NCI-H1105 (cell line): ENCODE data around the gene SFMBT1.

Experiments used
- DNase-seq: peaks from one replicate; lab custom pipeline; 2025; lab: John Stamatoyannopoulos, UW

The SFMBT1 gene

DNA sequence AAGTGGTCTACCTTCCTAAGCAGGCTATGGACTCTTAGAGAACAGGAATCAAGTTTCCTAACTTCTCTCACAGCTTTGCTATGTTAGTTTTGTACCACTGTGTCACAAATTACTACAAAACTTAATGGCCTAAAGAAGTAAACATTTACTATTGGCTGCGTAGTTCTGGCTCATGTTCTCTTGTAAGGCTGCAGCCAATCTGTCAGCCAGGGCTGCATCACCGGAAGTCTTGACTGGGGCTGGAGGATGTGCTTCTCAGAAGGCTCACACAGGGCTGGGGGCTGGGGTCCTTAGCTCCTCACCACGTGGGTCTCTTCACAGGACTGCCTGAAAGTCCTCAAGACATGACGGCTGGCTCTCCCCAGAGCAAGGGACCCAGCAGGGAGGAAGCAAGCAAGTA, 164.0 kb downstream of the SFMBT1 start:
- no peak for DNase-seq

DNA sequence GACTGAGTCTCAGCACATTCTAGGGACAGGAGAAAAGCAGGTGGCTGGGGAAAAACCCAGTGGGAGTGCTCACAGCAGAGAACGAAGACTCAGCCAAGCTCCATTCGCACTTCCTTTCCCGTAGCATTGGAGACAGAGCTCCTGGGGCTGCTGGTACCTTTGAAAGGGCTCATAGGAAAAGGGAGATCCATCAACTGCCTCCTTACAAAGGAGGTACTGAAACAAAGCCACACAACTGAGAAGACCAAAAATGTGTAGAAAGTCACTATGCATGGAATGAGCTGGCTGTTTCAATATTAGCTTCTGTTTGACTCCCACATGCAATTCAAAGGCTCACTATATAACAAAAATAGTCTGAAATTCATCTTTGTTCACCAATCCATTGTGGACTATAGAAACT, 165.4 kb downstream of the SFMBT1 start:
- DNase-seq = no peak

DNA sequence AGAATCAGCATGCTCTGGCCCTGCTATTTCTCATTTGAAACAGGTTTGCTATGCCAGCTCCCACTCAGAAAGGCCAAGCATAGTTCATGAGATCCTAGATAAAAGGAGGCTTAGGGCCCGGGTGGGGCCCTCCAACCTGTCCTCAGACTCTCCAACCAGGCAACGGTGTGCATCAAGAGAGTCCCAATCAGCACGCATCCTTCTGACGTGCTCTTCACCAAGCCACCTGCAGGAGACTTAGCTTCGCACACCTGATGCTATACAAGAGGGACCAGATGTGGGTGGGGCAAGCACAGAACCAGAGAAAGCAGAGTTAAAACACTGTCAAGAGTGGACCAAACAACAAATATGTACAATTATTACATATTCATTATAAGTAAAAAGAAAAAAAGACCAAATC, 165.8 kb downstream of the SFMBT1 start:
- DNase-seq = no peak

DNA sequence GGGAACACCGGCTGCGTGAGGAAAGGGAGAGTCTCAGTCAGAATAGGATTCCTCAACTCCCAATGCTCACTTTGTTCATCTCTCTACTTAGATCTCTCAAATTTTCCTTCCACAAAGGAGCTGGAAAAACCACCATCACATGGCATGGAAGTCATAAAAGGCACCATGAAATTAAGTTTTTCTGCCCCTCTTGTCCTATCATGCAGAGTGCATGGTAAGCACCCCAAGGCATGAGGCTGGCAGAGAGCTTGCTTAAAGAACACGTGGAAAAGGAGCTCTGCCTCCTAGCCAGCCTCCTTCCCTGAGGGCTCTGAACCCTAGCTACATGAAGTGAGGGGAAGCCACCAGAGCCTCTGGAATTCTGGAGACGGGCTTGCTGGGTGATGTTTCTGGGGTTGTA, 166.3 kb downstream of the SFMBT1 start:
- no peak for DNase-seq

DNA sequence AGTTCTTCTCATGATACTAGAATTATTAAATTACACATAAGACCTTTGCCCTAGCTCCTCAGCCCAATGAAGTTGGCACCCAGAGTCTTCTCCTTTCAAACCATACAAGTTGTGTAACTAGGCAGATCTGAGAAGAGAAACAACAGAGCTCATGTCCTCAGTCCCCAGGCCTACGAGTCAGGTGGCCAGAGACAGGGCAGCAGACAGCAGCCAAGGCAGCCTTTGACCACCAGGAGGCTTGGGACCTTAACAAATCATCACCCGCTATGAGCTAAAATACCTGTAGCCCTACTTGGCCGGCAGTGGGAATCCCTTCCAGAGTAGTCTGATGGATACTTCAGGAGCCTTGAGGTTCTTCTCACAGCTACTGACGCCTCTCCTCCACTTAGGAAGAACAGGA, 166.8 kb downstream of the SFMBT1 start:
- DNase-seq = no peak

DNA sequence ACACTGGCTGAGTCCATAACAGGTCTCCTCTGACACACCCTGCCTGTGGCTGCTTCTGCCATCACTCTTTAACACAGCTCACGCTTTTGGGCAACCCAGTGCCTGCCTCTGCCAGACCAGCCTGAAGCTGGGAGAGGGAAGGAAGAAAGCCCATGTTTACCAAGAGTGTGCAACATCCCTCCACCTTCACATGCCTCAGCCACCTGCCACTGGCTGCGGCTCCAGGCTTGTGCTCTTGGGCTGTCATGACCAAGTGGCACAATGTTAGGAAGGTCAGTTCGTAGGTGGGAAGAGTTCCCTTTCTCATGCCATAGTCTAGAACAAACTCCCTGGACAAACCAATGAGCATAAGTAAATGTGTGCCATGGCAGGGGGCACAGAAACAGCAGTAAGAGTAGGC, 168.8 kb downstream of the SFMBT1 start:
- DNase-seq = no peak

DNA sequence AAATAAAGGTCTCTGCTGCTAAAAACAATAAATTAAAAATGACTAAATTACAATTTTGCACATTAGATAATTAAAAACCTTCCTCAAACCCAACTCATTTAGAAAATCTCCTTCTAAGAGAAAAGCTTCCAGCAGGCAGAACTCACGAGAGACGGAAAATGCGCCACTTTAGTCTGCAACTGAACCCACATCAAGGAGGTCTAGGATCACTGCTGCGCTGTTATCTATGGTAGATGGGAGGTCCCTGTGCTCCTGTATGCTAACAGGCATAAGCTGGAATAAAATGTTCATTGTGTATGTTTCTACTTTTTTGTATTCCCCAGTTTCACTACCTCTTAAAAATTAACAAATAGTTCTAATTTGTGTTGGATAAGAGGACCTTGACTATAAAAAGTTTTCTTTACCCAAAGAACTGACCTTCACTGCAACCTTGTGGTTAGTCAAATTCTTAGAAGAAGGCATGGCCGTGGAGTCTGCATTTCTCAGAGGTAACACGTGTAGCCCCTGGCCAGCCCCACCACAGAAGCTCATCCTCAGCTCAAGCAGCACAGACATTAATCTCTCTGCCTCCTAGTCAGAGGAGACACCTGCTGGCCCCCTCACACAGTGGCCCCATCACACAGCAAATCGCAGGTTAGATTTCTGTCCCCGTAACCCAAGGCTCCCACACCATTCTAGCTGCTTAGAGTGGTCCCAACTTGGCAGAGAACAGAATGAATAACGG, 170.8 kb downstream of the SFMBT1 start:
- no peak for DNase-seq

DNA sequence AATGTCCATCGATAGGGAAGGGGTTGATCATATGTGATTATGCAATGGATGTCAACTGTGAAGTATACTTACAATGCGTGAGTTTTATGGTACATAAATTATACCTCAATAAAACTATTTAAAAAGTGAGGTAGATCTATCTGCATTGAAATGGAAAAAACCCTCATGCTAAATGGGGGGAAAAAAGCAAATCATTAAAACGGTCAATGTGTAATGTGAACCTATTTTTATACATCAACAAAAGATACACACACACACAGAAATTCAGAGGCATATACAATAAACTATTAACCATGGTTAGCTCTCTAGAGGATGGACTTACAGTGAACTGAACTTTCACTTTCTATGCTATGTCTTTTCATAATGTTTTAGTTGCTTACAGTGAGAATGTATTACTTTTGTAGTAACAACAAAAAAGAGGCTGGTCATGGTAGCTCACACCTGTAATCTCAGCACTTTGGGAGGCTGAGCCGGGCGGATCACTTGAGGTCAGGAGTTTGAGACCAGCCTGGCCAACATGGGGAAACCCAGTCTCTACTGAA, 171.6 kb downstream of the SFMBT1 start:
- DNase-seq = no peak

DNA sequence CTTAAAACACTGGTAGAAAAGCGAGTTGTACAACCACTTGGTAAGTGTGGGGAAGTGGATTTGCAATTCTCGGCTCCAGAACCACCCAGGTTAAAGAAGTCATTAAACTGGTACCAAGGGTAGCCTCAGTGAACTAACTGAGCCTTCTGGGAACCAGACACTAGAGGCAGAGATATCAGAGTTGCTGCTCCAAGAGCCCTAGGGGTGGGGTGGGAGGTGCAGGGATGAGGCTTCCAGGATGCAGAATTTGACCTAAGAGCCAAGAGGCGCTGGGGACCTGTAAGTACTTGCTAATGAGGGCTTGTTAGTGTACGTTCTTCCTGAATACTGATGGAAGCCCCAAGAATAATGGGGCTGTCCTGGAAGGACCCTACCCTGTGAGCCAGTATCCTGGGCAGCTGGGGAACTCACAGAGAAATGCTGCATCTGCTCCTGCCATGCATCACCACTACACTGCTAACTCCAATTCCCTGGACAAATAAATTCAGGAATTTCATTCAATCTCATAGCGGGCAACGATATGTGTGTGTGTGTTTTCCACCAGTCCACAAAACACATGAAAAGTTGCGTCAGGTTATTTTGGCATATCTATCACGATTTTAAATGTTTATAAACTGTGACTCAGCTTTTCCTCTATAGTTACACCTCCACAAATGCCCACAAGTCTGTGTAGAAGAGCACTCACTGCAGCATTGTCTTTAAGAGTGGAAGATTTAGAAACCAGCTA, 172.3 kb downstream of the SFMBT1 start:
- no peak for DNase-seq

DNA sequence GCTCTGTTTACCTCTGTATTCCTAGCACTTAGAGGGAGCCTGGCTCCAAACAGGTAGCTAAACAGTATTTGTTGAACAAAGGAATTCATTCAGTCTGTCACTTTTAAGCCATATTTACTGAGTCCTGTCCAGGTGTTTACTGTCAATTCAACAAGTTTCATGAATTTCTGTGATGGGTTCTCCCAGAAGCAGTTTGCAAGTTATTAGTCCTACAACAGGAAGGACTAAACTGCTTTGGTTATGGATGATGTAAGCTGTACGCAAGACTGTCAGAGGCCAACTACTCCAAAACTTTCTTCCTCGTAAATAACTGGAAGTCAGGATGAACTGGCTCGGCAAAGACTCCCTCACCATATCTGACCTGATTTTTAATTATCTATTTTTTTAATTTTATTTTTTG, 173.6 kb downstream of the SFMBT1 start:
- no peak for DNase-seq

DNA sequence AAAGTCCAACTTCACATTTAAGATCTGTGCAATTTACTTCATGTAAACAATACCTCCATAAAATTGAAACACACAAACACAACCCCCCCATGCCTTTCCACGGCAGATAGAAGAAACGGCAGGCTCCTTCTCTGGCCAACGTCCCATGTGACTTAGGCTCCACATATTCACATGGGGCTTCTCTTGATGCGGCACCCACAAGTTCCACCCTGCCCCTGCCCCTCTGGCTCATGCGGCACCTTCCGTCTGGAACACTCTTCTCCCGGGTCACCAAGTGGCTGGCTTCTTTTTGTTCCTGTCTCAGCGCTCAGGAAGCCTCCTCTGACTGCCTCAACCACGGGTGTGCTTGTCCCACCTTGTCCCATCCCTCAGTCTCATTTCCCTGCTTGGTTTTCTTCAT, 174.1 kb downstream of the SFMBT1 start:
- no peak for DNase-seq

DNA sequence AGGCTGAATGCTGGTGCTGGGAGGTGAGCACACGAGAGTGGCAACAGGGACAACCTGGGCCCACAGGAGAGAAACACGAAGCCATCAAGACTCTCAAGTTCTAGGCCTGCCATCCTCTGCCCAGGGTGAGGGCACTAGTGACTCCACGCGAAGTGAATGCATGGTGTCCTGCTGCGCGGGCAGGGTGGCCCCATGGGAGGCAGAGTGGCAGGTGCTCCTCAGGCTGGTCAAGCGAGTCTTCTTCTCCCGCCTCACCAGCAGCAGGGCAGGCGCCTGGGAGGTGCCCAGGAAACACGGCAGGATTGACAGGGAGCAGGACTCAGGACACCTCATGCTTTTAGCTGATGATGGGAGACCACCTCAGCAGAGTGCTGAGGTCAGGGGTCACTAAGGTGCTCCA, 175.4 kb downstream of the SFMBT1 start:
- DNase-seq = no peak

DNA sequence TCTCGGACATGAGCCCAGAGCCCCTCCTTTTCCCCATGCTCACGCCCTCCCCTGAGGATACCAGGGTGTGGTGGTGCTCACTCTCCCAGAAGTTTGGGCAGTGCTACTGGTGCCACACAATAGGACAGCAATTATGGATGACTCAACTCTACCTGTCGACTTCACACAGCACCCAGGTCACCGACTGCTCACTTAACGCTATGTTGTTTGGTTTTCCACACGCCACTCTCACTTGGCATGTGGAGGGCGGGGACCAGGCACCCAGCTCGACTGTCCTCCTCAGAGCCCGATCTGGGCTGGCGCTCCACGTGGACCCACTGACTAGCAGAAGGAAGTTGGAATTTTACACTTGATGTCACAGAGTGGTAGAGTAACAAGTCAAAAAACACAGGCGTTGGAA, 179.4 kb downstream of the SFMBT1 start:
- DNase-seq = no peak

DNA sequence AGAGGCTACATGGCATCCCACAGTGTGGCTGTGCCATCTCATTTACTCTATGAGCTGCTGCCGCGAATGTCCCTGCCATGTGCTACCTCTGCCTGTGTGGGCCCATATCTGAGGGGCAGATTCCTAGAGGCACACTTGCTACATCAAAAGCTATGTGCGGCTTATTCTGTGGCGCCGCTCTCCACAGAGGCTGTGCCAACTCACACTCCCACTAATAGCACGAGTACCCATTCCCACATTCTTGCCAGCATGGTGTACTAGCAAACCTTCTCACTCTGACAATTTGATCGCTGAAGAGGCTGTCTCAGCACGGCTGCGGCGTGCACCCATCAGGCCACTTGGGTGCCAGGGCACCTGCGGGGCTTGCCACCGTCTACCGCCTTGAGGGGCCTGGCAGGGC, 179.9 kb downstream of the SFMBT1 start:
- peak; percentile 77 for DNase-seq

DNA sequence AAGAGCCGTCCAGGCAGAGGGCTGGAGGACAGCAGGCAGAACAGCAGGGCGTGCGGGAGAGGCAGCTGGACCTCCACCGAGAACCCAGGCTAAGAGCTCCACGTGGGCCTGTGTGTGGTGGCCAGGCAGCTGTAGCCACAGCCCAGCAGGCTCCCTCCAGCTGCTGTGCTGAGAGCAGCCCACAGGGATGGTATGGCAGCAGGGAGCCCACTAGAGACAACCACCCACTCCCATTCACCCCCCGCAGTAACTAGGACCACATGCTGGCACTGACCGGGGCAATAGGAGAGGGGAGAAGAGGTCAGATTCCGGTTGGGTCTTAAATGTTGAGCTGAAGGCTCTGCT, 185.5 kb downstream of the SFMBT1 start:
- no peak for DNase-seq

DNA sequence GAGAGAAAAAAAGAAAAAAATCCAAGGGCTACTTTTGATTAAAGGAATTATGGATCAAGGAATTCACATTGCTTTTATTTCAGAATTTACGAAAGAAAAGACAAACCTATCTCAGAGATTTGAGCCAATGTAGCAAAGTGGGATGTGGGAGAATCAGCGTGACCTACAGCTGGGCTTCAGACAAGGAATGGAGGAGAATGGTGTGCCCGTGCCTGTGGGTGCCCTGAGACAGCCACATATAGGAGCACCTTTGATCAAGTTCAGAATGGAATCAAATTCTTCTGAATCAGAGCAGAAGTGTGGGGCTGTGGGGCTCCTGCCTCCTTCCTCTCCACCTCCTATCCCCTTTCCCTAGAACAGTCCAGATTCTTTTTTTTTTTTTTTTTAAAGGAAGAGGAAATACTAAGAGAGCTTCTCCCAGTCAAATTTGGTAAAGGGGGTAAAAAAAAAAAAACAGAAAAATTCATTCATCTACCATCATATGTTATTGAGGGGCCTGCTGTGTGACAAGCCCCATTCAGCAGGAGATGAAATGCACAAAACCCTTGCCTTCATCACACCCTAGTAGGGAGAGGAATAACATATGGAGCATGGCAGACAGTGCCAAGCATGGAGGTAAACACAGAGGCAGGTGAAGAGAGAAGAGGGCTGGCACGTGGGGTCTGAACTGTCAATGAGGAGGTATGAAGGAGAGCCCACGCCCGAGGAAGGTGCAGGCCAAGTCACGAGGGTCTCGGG, 186.0 kb downstream of the SFMBT1 start:
- DNase-seq = no peak

DNA sequence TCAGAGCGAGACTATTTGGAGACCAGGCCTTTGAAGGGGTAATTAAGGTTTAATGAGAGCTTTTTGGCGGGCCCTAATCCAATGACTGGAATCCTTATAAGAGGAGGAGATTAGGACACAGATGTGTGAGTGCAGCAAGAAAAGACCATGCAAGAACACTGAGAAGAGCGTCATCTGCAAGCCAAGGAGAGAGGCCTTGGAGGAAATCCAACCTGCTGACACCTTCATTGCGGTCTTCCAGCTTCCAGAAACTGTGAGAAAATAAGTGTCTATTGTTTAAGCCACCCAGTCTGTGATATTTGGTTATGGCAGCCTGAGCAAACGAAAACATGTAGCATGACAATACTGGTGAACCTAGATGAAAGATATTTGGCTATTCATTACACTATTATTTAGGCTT, 188.0 kb downstream of the SFMBT1 start:
- no peak for DNase-seq

DNA sequence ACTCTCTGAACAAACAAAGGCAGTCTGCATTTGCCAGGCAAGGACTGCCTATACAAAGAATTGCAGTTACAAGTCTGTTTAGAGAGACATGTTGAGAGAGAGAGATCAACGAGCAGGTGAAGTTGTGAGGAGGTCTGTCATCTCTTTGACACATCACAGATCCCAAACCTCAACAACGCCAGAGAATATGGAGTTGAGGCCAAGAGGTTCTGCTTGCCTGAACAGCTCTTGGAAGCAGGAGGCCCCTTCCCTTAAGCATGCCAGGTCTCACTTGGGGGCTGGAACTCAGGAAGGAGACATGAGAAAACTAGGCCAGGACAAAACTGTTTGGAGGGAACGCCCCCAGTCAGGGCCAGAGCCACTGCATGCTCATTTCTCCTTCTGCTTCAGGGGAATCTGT, 188.7 kb downstream of the SFMBT1 start:
- DNase-seq = no peak

DNA sequence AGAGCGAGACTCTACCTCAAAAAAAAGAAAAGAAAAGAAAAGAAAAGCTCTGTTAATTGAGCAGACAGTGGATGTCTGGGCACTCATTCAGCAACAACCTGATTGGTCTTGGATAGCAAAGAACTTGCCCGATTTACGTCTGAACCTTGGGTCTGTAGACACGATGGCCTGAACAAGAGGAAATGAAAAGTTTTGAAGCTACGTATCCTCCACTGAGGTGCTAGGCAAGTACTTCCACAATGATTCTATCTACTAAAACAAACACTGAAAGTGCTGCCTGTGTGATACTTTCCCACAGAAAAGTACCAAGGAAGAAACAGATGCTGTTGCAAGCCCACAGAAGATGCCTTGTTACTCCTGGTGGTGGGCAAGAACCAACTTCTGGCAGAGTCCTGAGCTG, 189.2 kb downstream of the SFMBT1 start:
- DNase-seq = no peak

DNA sequence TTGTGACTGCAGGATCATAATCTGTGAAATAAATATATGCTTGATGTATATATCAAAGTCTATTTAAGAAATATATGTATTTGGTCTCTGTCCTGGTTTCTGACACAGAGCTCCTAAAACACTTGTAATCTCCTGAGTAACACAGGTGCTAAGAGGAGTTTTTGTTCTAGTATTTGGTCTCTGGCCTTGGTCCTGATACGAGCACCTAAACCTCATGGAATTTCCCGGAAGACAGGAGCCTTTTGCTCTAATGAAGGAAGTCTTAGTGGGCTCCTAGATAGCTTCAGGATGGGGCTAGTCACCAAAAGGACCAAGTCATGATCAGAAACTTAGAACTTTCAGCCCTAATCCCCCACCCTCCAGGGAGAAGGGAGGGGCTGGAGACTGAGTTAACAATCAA, 191.9 kb downstream of the SFMBT1 start:
- no peak for DNase-seq
